ENCODE results near the gene GPC3. TPM values are rescaled to one million over a fixed set of nuclear protein-coding genes. Genes with fewer than 3 reads are reported as not detected.

Gene GPC3
- total RNA-seq, 1 donor from 2014 or later: not detected

DNA sequence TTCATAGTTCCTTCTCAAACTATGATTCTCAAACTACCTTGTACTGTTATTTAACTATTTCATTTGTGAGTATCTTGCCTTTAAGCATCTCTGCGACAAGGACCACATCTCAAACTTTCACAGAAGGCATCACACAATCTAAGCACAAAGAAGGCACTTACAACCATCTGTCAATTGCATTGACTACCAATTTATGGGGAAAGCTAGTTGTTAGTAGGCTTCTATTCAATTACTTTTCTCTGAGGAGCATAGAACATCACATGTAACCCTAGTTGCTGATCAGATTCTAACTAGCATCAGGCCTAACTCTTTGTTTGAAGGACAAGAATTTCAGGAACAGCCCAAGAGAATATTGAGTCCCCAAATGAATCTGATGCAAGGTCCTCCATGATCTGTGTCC lies 74.9 kb downstream of the GPC3 start:
- no peaks in the 10 kb centered on the region for H3K27me3 Mint-ChIP-seq
- CTCF ChIA-PET: no interaction called here
- no peaks in the 10 kb centered on the region for H3K36me3 Mint-ChIP-seq (ENCODE audit: low read depth)

DNA sequence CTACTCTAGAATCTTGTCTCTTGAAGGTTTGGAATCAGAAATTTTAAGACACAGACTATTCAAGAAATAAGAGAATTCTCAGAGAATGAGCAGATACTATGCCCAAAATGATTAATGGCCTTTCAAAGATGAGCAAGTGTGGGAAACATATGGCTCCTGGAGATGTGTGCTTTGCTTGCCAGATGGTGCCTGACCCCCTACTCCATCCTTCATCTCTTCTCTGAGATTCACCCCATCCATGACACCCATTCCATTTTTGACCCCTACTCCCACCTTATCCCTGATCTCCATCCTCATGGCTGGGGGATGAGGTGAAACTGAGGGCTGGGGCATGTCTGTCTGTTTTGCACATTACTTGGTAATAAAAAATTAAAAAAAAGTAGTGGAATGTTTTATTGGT lies 75.5 kb downstream of the GPC3 start:
- Mint-ChIP-seq H3K27ac (no peak overlapping the region), H3K9me3 (no peaks in the 10 kb centered on the region), H3K4me3 (no peak overlapping the region), H3K36me3 (ENCODE audit: low read depth) (no peaks in the 10 kb centered on the region), H3K4me1 (no peaks in the 10 kb centered on the region), H3K27me3 (no peaks in the 10 kb centered on the region)
- CTCF ChIA-PET: no interaction called here
- ATAC-seq (ENCODE audit: low read depth) (no peak), DNase-seq (no peak)
- intact Hi-C loops (cut with micrococcal nuclease): no loop called here
- POLR2A ChIA-PET: no interaction called here
- TF ChIP-seq, protein P1, sequence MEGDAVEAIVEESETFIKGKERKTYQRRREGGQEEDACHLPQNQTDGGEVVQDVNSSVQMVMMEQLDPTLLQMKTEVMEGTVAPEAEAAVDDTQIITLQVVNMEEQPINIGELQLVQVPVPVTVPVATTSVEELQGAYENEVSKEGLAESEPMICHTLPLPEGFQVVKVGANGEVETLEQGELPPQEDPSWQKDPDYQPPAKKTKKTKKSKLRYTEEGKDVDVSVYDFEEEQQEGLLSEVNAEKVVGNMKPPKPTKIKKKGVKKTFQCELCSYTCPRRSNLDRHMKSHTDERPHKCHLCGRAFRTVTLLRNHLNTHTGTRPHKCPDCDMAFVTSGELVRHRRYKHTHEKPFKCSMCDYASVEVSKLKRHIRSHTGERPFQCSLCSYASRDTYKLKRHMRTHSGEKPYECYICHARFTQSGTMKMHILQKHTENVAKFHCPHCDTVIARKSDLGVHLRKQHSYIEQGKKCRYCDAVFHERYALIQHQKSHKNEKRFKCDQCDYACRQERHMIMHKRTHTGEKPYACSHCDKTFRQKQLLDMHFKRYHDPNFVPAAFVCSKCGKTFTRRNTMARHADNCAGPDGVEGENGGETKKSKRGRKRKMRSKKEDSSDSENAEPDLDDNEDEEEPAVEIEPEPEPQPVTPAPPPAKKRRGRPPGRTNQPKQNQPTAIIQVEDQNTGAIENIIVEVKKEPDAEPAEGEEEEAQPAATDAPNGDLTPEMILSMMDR (IDR thresholded peaks at IDR 0.05): no peak

More for the DNA sequence above, 74.9 kb downstream of the GPC3 start:
- DNase-seq: no peak
- TF ChIP-seq, protein P1 (IDR thresholded peaks at IDR 0.05): no peak
- no peak for ATAC-seq (ENCODE audit: low read depth)
- POLR2A ChIA-PET: no interaction called here
- Mint-ChIP-seq H3K4me3 (no peak overlapping the region), H3K9me3 (no peaks in the 10 kb centered on the region), H3K4me1 (no peaks in the 10 kb centered on the region), H3K27ac (no peak overlapping the region)
- intact Hi-C loops (cut with micrococcal nuclease): no loop called here

DNA sequence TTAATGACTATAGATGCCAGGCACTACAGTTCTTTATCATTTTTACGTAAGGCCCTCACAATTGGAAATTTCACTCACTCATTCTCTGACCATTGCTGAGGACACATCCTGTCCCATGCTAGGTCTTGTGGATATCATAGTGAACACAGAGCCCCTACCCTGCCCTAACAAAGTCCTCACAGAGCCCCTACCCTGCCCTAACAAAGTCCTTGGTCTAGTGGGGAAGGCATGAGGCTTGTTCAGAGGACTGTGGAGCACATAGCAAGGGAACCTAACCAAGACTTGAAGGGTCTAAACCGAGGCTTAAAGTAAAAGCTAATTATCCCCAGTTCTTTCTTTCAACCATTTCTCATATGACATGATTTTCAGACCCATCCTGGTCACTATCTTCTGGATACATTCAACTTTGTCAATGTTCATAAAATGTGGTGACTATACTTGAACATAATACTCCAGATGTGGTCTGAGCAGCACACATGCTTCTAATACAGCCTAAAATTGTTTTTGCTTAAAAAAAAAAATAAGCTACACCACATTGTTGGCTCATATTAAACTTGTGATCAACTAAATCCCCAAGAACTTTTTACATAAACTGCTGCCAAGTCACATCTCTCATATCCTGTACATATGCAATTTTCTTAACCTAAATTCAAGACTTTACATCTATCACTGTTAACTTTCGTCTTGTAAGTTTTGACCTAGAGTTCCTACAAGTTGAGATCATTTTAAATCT lies 77.0 kb downstream of the GPC3 start:
- CTCF ChIA-PET: no interaction called here
- Mint-ChIP-seq H3K4me1 (no peaks in the 10 kb centered on the region), H3K9me3 (no peaks in the 10 kb centered on the region), H3K27me3 (no peaks in the 10 kb centered on the region), H3K27ac (no peak overlapping the region), H3K36me3 (ENCODE audit: low read depth) (no peaks in the 10 kb centered on the region), H3K4me3 (no peak overlapping the region)
- POLR2A ChIA-PET: no interaction called here
- intact Hi-C loops (cut with micrococcal nuclease): no loop called here
- no peak for DNase-seq
- TF ChIP-seq, protein P1 (IDR thresholded peaks at IDR 0.05): no peak
- no peak for ATAC-seq (ENCODE audit: low read depth)

DNA sequence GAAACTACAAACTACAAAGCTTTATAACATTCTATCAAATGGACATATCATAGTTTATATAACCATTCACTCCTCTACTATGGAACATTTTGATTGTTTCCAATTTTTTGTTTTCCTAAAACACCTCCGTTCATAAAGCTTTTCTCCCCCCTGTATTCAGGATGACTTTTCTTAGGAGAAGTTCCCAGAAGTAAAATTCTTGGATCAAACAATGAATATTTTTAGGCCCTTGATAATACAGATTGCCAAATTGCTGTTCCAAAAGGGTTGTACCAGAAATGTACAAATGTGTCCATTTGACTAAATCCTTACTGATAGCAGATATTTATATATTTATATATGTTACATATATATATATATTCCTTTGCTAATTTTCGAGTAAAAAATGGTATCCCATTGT lies 77.8 kb downstream of the GPC3 start:
- no peak overlapping the region for H3K4me3 Mint-ChIP-seq
- intact Hi-C loops (cut with micrococcal nuclease): no loop called here
- H3K27me3 Mint-ChIP-seq: no peaks in the 10 kb centered on the region
- H3K36me3 Mint-ChIP-seq (ENCODE audit: low read depth): no peaks in the 10 kb centered on the region
- ChIA-PET CTCF (no interaction called here), POLR2A (no interaction called here)
- H3K4me1 Mint-ChIP-seq: no peaks in the 10 kb centered on the region
- no peak for ATAC-seq (ENCODE audit: low read depth)
- no peak overlapping the region for H3K27ac Mint-ChIP-seq
- H3K9me3 Mint-ChIP-seq: no peaks in the 10 kb centered on the region
- TF ChIP-seq, protein P1 (IDR thresholded peaks at IDR 0.05): no peak
- no peak for DNase-seq

DNA sequence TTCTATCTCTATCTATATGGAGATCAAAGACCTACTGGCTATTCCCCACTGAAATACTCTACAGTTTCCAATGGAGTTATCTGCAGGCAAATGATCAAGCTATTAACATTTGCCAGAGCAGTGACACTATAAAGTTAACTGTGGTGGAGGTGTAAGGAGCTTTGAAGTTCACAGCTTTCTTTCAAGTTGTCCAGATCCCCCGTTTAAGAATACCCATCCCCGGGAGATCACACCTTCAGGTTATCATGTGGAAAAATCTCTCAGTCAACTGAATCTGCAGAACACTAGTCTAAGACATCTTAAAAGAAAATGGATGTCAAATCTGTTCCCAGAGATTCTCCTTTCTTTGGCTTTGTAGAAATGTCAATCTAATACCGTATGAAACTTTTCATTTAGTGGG lies 80.1 kb downstream of the GPC3 start:
- H3K36me3 Mint-ChIP-seq (ENCODE audit: low read depth): no peaks in the 10 kb centered on the region
- ChIA-PET POLR2A (no interaction called here), CTCF (no interaction called here)
- TF ChIP-seq, protein P1 (IDR thresholded peaks at IDR 0.05): no peak
- H3K27ac Mint-ChIP-seq: no peak overlapping the region
- ATAC-seq (ENCODE audit: low read depth) (no peak), DNase-seq (no peak)
- intact Hi-C loops (cut with micrococcal nuclease): no loop called here
- no peak overlapping the region for H3K4me3 Mint-ChIP-seq
- no peaks in the 10 kb centered on the region for H3K9me3 Mint-ChIP-seq
- H3K27me3 Mint-ChIP-seq: no peaks in the 10 kb centered on the region
- no peaks in the 10 kb centered on the region for H3K4me1 Mint-ChIP-seq

Data from activated B cell treated with CpG ODN at 0.5 μM for 24 hours (primary cell).